Daoy (cell line): ENCODE measurements around the gene CEP135. TPM values are rescaled to one million over a fixed set of nuclear protein-coding genes. Genes with fewer than 3 reads are reported as not detected.
"Not testable (repeated sequence)": the region's sequence is repeated elsewhere in the genome, so short reads cannot be mapped to it uniquely, and the experiment has no call there.

Source experiments
- DNase-seq: peaks from one replicate; pipeline ENCODE4 v3.0.0-alpha.2; 2015; ENCODE audit warnings: low read depth
- total RNA-seq: library from RNA; depleted of rRNA; stranded (reverse); fragments of >200 nt; shearing (Covaris generic); gene quantifications from 2 replicates; pipeline ENCODE4 v1.2.3, GENCODE V29; 2014; rRNA removed

The CEP135 gene
- total RNA-seq, 1 experiment from 2014 or later = 5.5 TPM

- not testable (repeated sequence) for DNase-seq
These were observed 124.0 kb downstream of the CEP135 start for GRCh38 chr4:56072730-56073129.

GRCh38 chr4:56077676-56078075, 128.9 kb downstream of the CEP135 start:
- no peak for DNase-seq

GRCh38 chr4:56078866-56079265, 130.1 kb downstream of the CEP135 start:
- peak; percentile 2 for DNase-seq

GRCh38 chr4:56080384-56080783, 131.6 kb downstream of the CEP135 start:
- DNase-seq = no peak

- no peak for DNase-seq
These were observed 134.1 kb downstream of the CEP135 start for GRCh38 chr4:56082829-56083228.

Other genes with a start within 250 kb of the CEP135 start
- not detected in 2 replicates for gene EXOC1L, start 129.2 kb upstream of the CEP135 start, total RNA-seq
- 17.3 and 28.3 TPM in 2 replicates for gene EXOC1, start 95.3 kb upstream of the CEP135 start, total RNA-seq